HUDEP-2 (cell line): ENCODE measurements around the gene MACROD2.
"Not testable (repeated sequence)": the region's sequence is repeated elsewhere in the genome, so short reads cannot be mapped to it uniquely, and the experiment has no call there.

ENCODE experiments used
- DNase-seq, 76 experiments: peaks; one replicate each; lab custom pipeline; 2025; ENCODE audit not compliant: unreplicated experiment in 76 of 76; lab: John Stamatoyannopoulos, UW

The MACROD2 gene

DNA sequence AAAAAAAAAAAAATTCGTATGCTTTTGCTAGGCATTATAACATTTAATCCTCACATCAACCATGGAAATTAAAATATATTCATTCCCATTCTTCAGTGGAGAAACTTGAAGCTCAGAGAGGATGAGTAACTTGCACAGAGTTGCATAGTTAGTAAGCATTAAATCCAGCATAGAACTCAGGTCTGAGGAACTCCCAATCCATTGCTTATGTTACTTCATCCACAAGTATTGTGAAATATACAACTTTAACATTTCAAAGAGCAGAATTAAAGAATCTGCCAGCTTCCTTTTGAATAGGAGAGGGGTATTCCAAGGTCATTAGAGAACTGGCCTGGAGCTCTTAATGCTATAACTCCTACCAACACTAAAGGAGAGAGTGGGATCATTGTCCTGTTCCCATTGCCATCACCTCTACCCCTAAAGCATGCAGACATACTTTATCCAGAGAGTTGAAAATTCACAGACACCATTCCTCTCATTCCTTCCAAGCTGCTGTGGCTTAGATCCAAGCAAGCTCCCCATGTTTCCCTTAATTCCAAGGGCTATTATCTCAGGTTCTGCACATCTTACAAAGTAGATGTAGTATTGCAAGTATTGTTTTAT lies 250.2 kb downstream of the MACROD2 start:
- no peak for DNase-seq

DNA sequence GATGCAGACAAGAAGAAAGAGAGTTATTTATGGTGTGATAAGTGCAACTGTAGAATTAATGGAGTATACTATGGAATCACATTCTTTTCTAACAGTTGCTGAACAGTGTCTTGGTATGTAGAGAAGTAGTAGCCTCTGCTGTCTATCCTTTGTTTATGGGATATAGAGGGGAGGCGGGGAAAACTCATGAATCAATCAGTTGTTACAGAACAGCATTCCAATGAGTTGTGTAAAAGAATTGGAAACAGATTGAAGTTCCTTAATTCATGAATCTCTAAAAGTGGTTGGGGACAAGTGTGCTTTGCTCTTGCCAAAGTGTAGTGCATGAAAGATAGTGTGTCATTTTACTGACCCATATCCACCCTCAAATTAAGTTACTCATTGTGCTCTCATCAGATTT lies 264.4 kb downstream of the MACROD2 start:
- no peak for DNase-seq

DNA sequence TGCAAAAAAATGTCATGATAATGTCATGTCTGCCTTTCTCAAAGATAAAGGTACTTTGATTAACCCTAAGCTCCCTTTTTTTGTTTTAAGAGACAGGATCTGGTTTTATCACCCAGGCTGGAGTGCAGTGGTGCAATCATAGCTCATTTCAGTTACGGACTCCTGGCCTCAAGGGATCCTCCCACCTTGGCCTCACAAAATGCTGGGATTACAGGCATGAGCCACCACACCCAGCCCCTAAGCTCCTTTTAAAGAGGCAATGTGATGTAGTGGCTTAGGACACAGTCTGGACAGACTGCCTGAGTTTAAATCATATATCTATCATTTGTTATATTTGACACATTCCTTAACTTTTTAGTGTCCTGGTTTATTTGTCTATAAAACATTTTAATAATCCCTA lies 265.1 kb downstream of the MACROD2 start:
- no peak for DNase-seq

DNA sequence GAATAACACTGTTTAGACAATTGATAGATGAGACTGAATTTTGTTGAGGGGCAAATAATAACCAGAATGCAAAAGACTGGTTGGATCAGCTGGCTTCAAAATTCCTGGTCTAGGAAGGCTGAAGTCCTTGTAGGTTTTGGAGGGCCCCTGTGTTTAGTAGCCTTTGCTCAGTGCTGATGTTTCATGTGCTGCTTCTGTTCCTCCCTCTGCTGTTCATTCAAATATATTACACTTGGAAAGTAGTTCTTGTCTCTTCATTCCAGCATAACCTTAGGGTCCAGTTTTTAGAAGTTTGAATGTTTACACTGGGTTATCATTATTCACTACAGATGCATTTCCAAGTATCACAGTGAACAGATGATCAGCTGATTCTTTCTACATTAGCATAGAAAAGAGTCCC lies 269.6 kb downstream of the MACROD2 start:
- DNase-seq, result no peak

DNA sequence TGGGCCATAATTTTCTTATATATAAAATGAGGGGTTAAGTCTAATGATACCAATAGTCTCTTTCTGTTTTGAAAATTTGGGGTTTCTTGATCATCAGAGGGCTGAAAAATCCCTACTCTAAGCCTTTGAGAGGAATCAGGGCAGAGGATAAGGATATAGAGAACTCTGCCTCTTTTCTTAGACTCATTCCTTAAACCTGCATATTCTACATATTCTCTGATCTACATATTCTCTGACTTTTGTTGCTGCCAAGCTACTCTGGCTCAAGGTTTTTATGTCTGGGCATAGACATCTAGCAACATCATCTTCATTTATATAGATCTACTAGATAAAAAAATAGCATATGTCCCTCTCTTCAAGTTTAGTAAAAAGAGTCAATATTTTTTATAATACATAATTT lies 270.9 kb downstream of the MACROD2 start:
- DNase-seq, result no peak

DNA sequence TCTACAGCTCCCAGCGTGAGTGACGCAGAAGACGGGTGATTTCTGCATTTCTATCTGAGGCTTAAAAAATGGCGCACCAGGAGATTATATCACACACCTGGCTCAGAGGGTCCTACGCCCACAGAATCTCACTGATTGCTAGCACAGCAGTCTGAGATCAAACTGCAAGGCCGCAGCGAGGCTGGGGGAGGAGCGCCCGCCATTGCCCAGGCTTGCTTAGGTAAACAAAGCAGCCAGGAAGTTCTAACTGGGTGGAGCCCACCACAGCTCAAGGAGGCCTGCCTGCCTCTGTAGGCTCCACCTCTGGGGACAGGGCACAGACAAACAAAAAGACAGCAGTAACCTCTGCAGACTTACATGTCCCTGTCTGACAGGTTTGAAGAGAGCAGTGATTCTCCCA lies 275.4 kb downstream of the MACROD2 start:
- DNase-seq, result not testable (repeated sequence)

DNA sequence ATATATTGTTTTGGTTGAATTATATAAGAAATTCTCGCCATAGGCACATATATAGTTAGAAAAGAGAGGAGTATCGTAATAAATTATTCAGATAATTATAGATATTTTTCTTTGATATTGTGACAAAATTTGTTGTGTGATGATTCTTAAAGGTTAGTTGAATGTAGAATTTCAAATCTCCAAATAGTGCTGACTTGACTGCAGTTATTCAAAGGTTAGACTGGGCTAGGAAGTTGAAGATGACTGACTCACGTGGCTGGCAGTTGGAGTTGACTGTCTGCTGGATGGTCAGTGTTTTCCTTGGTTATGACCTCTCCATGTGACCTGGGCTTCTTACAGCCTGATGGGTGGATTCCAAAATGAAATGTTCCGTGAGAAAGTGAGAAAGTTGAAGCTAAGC lies 286.8 kb downstream of the MACROD2 start:
- no peak for DNase-seq

DNA sequence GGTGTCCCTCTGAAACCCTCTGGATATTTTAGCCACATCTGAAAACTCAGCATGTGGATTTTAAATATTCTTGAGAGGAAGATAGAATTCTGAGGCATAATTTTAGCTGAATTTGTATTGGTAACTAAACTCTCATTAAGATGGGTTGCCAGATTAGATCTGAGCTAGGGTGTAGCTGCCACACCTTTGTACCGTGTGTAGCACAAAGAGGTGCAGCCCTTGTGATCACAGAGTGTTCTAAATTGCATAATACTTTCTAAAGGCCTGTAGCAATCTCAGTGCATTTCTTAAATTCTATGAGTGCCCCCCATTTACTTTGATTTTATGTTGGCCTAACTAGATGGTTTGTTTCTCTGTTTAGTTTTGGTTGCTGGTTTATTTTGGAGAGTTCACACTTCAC lies 289.1 kb downstream of the MACROD2 start:
- DNase-seq, result no peak

DNA sequence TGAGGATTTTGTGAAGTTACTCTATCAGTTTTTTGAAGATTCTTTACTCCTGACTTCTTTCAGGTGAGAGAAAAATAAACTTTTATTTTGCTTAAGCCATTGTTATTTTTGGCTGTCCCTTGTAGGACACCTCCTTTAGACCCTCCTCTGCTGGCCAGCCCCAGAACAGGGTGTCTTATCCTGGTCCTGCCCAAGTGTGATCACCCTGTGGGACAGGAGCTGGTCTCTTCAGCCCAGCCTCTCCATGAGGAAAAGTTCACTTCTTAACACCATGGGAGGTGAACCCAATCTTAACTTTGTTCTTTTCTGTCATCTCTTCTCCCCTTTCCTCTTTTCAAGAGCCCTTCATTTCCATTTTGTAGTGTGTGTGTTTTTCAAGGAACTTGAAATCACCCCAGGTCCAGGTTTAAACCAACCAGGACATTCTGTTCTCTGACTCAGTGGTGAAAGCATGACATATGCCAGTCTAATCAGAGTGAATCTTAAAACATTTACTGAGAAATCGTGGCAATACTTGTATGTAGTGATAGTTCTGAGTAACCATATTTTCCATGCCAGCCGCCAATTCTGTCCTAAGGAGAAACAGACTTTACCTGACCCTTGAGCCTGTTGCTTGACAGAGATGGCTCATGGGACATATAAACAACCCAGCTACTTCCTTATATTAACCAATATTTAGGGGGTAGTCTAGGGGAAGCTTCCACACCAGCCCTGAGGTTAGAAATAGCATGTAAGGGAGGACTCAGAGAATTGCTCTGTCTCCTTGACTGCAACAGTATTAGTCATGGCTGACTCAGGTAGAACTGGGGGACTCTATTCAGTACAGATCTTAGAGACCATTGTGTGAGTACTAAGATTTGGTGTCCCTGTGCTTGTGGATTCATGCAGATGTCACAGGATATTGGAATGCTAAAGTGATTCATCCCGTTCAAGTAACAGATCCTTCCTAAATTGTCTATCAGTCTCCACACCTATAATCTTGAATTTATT lies 293.3 kb downstream of the MACROD2 start:
- DNase-seq, result no peak

DNA sequence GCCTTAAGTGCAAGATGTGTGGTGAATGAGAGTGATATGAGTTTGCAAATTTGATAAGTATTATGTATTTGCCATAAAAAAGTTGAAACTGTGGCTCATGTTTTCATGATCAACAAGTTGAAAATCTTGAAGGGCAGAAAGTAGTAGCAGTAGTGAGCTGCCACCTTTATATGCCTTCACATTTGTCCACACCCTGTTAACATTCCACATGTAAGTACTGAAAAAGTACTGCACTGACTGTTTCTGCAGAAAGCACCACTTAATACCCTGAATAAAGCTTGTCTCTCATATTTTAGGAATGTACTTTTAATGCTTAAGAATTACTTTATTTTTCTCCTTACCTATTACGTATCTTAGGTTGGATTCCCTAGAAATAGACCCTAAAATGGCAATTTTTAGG lies 296.2 kb downstream of the MACROD2 start:
- DNase-seq, result no peak

DNA sequence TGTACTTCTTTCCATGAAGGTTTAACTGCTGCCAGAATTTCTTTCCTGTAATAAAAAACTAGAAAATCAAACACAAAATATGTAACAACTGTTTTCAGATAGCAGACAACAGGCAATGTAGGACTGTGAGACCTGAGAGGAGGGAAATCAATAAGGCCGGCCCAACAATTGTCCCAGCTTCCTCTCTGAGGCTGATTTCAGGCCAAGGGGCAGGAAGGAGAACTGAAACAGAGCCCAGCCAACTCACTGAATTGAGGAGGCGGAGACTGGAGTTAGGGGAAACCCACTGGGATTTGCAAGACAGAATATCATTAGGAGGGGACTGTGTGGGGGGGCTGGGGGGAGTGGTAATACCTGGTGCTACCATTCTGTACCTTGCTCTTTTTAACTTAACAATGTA lies 299.9 kb downstream of the MACROD2 start:
- DNase-seq, result no peak

DNA sequence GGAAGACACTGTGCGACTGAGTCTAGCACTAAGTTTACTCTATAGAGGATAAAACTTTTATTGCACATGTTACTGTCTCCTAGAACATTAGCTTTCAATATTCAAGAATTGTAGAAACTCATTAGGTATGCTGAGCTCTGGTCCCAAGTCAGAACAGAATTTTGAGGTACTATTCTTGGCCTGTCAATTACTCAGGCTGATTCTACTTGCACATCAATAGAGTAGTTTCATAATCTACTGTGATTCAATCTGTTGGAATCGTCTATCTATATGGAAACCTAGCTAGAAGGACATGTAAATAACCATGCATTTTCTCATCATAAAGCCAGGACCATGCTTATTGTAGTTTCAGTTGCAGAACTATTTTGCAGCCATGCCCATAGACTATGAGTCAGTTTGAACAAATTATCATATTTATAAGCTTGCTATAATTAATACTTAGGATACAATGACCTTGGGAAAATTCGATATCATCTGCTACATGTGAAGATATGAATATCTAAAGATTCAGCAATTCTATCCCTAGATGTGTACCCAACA lies 300.5 kb downstream of the MACROD2 start:
- no peak for DNase-seq

DNA sequence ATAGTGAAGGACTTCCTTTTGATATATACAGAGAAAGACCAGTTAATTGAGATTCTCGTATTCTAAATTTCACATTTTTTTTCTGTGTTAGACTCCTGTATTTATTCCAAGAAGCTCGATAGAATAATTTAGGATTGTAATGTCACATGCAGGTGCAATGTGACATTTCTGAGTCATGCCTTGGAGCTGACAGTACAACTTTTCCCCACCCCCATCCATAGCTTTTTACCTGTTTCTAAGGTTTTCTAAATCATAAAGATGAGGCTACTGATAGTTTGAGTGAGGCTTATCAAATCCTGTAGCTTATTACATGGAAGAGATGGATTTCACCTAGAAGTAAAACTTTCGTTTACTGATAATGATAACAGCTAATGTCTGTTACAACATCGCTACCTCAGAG lies 304.5 kb downstream of the MACROD2 start:
- no peak for DNase-seq

DNA sequence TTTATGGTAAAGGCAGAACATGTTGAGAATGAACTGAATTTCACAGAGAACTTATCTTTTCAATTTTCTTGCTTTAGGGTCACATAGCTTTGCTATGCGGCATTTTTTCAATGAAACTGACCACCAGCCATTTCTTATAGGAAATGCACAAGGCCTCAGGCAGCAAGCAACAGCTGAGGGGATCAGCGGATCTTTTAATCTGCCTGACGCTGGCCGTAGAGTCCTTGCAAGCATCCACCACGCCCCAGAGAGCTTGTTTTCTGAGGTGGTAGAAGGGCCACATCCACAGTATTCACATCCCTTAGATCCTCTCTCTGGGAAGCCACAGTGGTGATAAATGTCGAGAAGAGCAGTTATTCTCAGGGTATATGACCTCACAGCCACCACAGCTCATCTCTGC lies 307.8 kb downstream of the MACROD2 start:
- DNase-seq, result no peak

DNA sequence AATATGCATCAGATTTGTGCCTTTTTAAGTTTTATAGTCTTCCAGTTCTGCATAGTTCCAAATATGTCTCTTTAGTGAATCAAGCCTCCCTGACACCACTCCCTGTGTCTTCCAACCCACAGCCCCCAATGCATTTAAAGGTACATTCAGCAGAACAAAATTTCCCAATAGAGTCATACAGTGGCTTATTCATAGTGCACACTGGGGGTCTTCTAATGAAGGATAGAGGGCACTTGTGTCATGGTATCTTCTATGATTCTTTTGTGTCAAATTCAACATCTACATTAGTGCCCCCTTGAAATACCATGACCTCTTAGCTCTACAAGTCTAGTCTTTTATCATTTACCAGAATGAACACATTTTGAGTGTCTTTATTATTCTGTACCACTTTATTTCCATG lies 308.3 kb downstream of the MACROD2 start:
- no peak for DNase-seq

DNA sequence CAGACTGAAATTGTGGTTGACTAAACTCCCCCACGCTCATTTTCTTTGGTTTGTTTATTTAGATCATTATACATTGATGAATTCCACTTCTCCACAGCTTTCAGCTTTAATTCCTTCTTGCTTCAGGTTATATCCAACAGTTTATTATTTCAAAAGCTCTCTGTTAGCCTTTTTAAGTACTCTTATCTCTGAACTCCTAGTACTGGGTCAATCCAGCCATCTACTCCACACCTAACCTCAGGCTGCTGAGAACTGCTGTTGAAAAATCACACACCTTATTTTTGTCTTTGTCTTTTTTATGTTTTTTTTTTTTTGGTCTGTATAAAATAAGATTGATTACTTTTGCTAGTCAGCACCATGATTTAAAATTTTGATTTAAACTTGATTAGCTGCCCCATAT lies 309.2 kb downstream of the MACROD2 start:
- DNase-seq, result no peak

DNA sequence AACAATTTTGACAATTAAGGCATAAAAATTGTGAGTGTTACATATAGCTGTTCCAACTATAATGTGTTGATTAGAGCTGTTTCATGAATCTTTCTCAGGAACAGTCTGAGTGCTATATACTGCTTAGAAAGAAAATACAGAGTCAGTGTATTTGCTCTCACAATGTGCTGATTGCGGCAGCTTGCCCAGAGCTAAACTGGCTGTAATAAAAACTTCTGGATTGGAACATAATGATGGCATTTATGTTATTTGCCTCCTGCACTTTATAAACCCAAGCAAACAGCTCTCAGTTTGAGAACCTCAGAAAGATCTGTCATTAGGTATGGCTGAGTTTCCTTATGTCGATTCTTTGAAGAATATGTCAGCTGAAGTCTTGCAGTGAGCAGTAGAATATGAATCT lies 312.6 kb downstream of the MACROD2 start:
- no peak for DNase-seq

DNA sequence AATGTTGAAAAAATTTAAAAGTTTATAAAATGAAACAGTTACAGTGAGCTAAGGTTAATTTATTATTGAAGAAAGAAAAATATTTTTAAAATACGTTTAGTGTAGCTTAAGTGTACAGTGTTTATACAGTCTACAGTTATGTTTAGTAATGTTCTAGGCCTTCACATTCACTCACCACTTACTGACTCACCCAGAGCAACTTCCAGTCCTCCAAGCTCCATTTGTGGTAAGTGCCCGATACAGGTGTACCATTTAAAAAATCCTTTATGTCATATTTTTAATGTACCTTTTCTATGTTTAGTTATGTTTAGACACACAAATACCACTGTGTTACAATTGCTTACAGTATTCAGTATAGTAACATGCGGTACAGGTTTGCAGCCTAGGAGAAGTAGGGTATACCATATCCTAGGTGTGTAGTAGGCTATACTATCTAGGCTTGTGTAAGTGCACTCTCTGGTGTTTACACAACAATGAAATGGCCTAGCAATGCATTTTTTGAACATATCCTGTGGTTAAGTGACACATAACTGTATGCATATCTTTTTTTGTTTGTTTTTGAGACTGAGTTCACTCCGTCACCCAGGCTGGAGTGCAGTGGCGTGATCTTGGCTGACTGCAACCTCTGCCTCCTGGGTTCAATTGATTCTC lies 315.8 kb downstream of the MACROD2 start:
- DNase-seq, result no peak

DNA sequence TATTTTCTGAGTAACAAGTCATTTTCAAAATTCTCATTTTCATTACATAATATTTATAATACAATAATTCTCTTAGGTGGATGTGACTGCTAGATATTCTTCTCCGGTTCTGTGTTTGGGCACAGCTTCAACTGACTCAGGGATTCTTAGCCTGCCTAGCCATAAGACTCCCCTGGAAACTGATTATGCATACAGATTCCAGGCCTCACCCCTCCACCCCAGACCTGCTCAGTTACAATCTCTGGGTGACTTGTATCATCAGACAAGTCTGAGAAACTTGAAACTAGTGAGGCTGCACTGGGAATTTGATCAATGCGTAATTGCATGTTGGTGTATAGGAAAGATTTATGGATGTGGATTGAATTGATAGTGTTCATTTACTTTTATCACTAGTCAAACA lies 316.7 kb downstream of the MACROD2 start:
- DNase-seq, result no peak

DNA sequence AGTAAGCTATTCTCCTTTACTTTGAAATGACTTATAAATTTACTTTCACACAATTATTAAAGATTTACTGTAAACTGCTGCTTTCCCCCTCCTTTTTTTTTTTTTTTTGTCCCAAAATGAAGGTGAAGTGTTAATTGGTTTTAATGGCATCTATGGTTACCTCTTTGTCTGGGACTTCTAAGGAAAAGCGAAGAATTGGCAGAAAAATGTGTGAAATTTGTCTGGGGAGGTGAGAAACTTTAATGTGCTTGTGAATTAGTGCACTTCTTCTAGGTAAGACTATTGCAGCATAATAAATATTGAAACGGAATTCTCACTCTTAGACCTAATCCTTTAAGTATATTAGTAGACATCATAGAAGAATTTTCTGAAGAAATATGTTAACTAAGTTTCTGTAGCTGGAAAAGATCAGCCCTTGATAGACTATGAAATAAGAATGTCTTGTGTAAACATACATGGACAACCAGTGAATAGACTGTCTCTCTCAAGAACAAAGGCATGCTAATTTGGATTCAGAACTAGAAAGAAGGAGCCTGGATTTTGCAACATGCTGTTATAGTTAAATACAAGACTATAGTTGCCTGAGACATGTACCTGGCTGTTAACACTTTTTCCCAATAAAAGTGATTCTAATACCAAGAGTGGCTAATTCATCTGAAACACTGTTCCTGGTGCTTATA lies 318.2 kb downstream of the MACROD2 start:
- DNase-seq, result no peak

DNA sequence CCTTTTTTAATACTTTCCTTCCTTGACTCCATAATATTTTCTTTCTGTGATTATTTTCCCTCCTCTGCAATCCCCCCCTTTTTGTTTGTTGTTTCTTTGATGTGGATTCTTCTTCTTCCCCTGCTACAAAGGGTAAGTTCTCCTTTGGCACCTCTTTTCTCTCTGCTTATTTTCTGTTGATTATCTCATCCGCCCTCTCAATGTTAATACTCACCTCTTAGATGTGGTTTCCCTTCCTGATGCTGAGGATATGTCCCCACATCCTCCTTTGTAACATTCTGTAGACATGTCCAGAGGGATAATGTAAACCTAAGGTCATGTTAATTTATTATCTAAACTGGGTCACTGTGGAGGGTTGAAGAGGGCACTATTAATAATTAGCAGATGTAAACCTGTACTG lies 324.4 kb downstream of the MACROD2 start:
- DNase-seq, result no peak
